Activated B cell treated with CpG ODN at 0.5 μM for 24 hours (primary cell): ENCODE results near the gene LARGE1. TPM values are rescaled to one million over a fixed set of nuclear protein-coding genes. Genes with fewer than 3 reads are reported as not detected.
A peak's percentile ranks its signal among the peaks of the same experiment; 100 is the strongest.

Experiments
- ATAC-seq: fragments of 200-7000 bp; cut with Tn5 transposase; one replicate; pipeline ENCODE4 v1.10.0; 2021; ENCODE audit warnings: low read depth, mild to moderate bottlenecking, moderate library complexity
- CTCF ChIA-PET: fragments of 350-600 bp; sonication (Branson Sonifier 250); formaldehyde crosslinking; loops from one replicate; lab custom pipeline; 2021; ENCODE audit warnings: antibody characterized with exemption; lab: Charles Lee
- POLR2A ChIA-PET: fragments of 350-600 bp; sonication (Branson Sonifier 250); formaldehyde crosslinking; loops from one replicate; lab custom pipeline; 2021; ENCODE audit warnings: antibody characterized with exemption; lab: Charles Lee
- DNase-seq: peaks from one replicate; pipeline ENCODE4 v3.0.0; 2022
- H3K27ac Mint-ChIP-seq: one replicate; pipeline ENCODE4 v1.8.0; 2020; ENCODE audit warnings: mixed read lengths
- H3K27me3 Mint-ChIP-seq: one replicate; pipeline ENCODE4 v1.8.0; 2021; ENCODE audit warnings: mixed read lengths
- H3K36me3 Mint-ChIP-seq: one replicate; pipeline ENCODE4 v1.8.0; 2021; ENCODE audit warnings: low read depth, mixed read lengths
- H3K4me1 Mint-ChIP-seq: one replicate; pipeline ENCODE4 v1.8.0; 2021; ENCODE audit warnings: mixed read lengths
- H3K4me3 Mint-ChIP-seq: one replicate; pipeline ENCODE4 v1.8.0; 2020; ENCODE audit warnings: mild to moderate bottlenecking, mixed read lengths
- H3K9me3 Mint-ChIP-seq: one replicate; pipeline ENCODE4 v1.8.0; 2020; ENCODE audit warnings: mixed read lengths
- CTCF ChIP-seq: fragments of 200-600 bp; IDR thresholded peaks from one replicate; pipeline ENCODE4 v1.8.0; 2022; ENCODE audit warnings: antibody characterized with exemption, mild to moderate bottlenecking
- intact Hi-C: fragments of 100-400 bp; cut with micrococcal nuclease; formaldehyde crosslinking; loops from one replicate; pipeline ENCODE4 v1.15.1; 2024
- total RNA-seq: library from RNA; stranded (reverse); gene quantifications from 2 replicates; pipeline ENCODE4 v1.2.3, GENCODE V29; 2022

Gene LARGE1
- total RNA-seq, 1 donor from 2014 or later, result 22.2 TPM

DNA sequence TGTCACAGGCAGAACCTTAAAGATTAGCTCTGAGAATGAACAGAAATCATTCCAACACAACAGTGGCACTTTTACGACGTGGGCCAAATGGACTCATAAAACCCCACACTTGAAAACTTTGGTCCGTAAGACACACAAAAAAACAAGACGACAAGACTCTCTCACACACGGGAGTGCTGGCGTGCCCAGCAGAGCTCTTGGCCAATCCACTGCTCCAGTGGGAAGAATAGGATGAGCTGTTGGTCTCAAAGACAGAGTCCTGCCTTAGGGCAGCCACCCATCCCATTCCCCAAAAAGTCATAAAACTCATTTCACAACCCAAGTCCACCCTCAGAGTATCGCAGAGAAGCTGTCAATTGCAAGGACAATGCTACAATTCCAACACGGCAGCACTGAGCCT lies 18.2 kb downstream of the LARGE1 start:
- Mint-ChIP-seq H3K4me3 (no peak overlapping the region), H3K27me3 (no peaks in the 10 kb centered on the region), H3K4me1 (peaks cover 21% of the 10 kb centered on the region), H3K36me3 (peaks cover 3% of the 10 kb centered on the region), H3K27ac (no peak overlapping the region), H3K9me3 (no peaks in the 10 kb centered on the region)
- intact Hi-C loops, result no loop called here
- ChIA-PET POLR2A (no interaction called here), CTCF (no interaction called here)
- ATAC-seq (no peak), DNase-seq (no peak)
- TF ChIP-seq CTCF, result no peak

- Mint-ChIP-seq H3K4me3 (no peak overlapping the region), H3K9me3 (peaks cover 5% of the 10 kb centered on the region), H3K36me3 (peaks cover 2% of the 10 kb centered on the region), H3K27me3 (no peaks in the 10 kb centered on the region), H3K4me1 (peaks cover 54% of the 10 kb centered on the region), H3K27ac (no peak overlapping the region)
- DNase-seq, result no peak
- POLR2A ChIA-PET, result interaction anchor here (1.7 kb wide), 1 partner anchor 25 kb away, joined by 6 read pairs; no protein-coding TSS in a partner anchor
- ATAC-seq, result no peak
- no peak for TF ChIP-seq CTCF
- intact Hi-C loops, result no loop called here
- CTCF ChIA-PET, result interaction anchor here (2.2 kb wide), 1 partner anchor 21 kb away, joined by 6 read pairs; no protein-coding TSS in a partner anchor
These were observed 22.2 kb downstream of the LARGE1 start for GRCh38 chr22:33898121-33898520.

DNA sequence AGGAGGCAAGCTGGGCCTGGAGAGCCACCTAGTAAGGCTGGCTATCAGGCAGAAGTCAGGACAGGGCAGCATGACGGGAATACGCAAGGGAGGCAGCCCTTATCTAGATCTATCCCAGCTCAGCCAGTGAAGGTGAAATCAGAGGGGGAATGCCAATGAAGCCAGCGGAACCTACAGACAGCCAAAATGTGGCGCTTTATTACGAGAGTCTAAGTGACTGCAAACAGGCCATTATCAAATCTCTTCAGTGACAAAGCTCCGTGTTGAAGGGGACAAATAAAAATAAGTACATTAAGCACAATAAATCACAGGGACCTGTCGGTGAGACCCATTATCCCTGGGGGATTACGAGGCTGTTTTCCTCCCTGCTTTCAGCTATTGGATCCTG lies 22.8 kb downstream of the LARGE1 start:
- CTCF ChIA-PET, result interaction anchor here (2.2 kb wide), 1 partner anchor 21 kb away, joined by 6 read pairs; no protein-coding TSS in a partner anchor
- peaks cover 5% of the 10 kb centered on the region for H3K9me3 Mint-ChIP-seq
- DNase-seq (no peak), ATAC-seq (no peak)
- H3K36me3 Mint-ChIP-seq, result peaks cover 2% of the 10 kb centered on the region
- intact Hi-C loops, result loop anchor here (2.0 kb wide), 1 partner anchor 21 kb away; no protein-coding TSS in a partner anchor
- no peak for TF ChIP-seq CTCF
- POLR2A ChIA-PET, result interaction anchor here (1.3 to 1.7 kb wide), 3 partner anchors 22 to 55 kb away, joined by 4 to 8 read pairs (median 6); no protein-coding TSS in a partner anchor
- no peaks in the 10 kb centered on the region for H3K27me3 Mint-ChIP-seq
- H3K27ac Mint-ChIP-seq, result peak overlapping the region; percentile 84
- H3K4me1 Mint-ChIP-seq, result peaks cover 60% of the 10 kb centered on the region
- peak overlapping the region; percentile 50 for H3K4me3 Mint-ChIP-seq

DNA sequence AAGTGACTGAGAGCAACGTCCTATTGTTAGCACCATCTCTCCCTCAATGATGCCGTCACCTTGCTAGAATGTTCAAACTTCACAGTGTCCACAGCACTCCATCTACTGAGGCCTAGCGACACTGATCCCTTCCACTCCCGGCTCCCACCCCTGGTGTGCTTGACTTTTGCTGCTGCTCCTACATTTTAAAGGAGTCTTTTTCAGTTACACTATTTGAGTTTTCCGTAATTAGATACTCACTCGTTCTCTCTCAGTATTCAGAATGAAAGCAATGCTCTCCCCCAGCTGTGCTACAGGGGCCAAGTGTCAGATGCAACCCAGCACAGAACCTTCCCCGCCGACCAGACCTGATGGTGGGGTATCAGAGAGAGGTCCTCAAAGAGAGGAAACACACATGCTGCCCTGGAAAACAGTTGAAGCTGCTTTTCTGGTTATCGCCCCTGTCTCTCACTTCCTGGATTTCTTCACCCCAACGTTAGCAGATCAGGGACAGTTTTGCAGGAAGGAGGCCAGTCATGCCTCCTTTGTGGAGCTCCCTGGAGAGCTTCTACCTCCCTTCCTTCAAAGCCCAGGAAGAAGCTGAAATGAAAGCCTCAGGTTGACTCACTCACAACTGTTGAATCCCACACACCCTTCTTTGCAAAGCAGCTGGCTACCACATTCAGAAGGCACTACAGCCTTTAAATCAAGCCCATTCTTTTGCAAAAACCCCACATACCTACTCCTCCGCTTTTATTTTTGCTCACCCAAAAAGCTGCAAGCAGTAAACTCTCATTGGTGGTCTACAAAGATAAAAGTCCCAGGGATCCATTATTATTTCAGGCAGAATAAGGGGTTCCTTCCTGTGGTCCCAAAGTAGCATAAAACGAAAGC lies 23.5 kb downstream of the LARGE1 start:
- peaks cover 5% of the 10 kb centered on the region for H3K9me3 Mint-ChIP-seq
- POLR2A ChIA-PET, result interaction anchor here (1.3 to 1.7 kb wide), 3 partner anchors 23 to 55 kb away, joined by 4 to 8 read pairs (median 6); no protein-coding TSS in a partner anchor
- H3K4me3 Mint-ChIP-seq, result peak overlapping the region; percentile 50
- TF ChIP-seq CTCF, result no peak
- intact Hi-C loops, result loop anchor here (2.0 kb wide), 1 partner anchor 22 kb away; no protein-coding TSS in a partner anchor
- peaks cover 66% of the 10 kb centered on the region for H3K4me1 Mint-ChIP-seq
- H3K36me3 Mint-ChIP-seq, result peaks cover 2% of the 10 kb centered on the region
- DNase-seq (no peak), ATAC-seq (peak; percentile 68)
- no peaks in the 10 kb centered on the region for H3K27me3 Mint-ChIP-seq
- H3K27ac Mint-ChIP-seq, result peak overlapping the region; percentile 84
- CTCF ChIA-PET, result interaction anchor here (2.2 kb wide), 1 partner anchor 22 kb away, joined by 6 read pairs; no protein-coding TSS in a partner anchor

GRCh38 chr22:33896154-33896553 lies 24.1 kb downstream of the LARGE1 start:
- peaks cover 5% of the 10 kb centered on the region for H3K9me3 Mint-ChIP-seq
- DNase-seq, result no peak
- H3K4me3 Mint-ChIP-seq, result peak overlapping the region; percentile 50
- peaks cover 2% of the 10 kb centered on the region for H3K36me3 Mint-ChIP-seq
- ATAC-seq, result peak; percentile 81
- no peak for TF ChIP-seq CTCF
- H3K27me3 Mint-ChIP-seq, result no peaks in the 10 kb centered on the region
- ChIA-PET POLR2A (interaction anchor here (1.6 kb wide), 1 partner anchor 23 kb away, joined by 8 read pairs; no protein-coding TSS in a partner anchor), CTCF (interaction anchor here (2.2 kb wide), 1 partner anchor 23 kb away, joined by 6 read pairs; no protein-coding TSS in a partner anchor)
- peaks cover 71% of the 10 kb centered on the region for H3K4me1 Mint-ChIP-seq
- intact Hi-C loops, result loop anchor here (2.0 kb wide), 1 partner anchor 23 kb away; no protein-coding TSS in a partner anchor
- peak overlapping the region; percentile 84 for H3K27ac Mint-ChIP-seq
